ENCODE measurements around the gene TCP1.
"Not testable (repeated sequence)": the region's sequence is repeated elsewhere in the genome, so short reads cannot be mapped to it uniquely, and the experiment has no call there.

TCP1 gene

GRCh38 chr6:159789377-159790148 is at the start of gene TCP1:
Gene TCP1 (minus strand): TSS chr6:159789602. CDS start chr6:159789468, 134 bp downstream.
- peak; percentile 100 for DNase-seq (ENCODE audit: low spot score)

DNA sequence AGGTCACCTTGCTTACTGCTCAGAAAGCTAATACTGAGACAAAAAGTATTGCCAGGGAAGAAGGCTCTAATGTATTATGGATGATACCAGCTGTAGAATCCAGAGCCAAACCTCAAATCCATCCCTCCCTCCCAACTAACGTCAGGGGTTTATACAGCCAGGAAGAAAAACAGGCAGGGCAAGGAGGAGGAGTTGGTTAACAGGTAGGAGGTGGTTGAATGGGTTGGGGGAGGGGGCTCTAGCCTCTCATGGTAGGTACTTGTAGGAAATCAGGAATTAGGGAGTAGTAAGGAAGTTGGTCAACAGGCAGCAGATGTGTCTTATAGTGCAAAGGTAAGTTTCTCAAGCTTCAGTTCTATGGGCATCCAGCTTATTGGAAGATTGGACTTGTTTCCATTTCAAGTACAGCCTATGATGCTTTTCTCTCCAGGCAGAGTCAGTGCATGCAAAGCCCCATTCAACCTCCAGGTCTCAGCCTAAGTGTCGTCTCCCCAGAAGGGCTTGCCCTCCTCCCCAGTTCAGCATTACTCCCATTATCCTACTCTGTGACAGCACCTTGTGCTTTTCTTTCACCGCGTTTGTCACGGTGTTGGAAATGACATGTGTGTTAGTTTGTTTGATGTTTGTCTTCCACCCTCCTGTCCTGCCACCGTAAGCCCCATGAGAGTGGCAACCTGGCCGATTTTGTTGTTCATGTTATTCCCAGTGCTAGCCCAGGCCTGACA is 48.8 kb upstream of the TCP1 start:
- DNase-seq (ENCODE audit: low spot score): no peak

DNA sequence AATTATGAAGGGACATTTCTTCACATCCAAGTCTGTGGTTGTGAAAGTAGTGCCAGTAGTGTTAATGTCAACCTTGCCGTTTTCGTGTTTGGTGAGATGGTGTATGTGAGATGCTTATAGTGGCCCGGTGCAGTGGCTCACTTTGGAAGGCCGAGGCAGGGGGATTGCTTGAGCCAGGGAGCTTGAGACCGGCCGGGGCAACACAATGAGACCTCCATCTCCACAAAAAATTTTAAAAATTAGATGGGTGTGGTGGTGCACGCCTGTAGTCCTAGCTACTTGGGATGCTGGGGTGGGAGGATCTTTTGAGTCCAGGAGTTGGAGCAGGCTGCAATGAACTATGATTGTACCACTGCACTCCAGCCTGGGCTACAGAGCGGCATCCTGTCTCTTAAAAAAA is 48.1 kb upstream of the TCP1 start:
- DNase-seq (ENCODE audit: low spot score): no peak

DNA sequence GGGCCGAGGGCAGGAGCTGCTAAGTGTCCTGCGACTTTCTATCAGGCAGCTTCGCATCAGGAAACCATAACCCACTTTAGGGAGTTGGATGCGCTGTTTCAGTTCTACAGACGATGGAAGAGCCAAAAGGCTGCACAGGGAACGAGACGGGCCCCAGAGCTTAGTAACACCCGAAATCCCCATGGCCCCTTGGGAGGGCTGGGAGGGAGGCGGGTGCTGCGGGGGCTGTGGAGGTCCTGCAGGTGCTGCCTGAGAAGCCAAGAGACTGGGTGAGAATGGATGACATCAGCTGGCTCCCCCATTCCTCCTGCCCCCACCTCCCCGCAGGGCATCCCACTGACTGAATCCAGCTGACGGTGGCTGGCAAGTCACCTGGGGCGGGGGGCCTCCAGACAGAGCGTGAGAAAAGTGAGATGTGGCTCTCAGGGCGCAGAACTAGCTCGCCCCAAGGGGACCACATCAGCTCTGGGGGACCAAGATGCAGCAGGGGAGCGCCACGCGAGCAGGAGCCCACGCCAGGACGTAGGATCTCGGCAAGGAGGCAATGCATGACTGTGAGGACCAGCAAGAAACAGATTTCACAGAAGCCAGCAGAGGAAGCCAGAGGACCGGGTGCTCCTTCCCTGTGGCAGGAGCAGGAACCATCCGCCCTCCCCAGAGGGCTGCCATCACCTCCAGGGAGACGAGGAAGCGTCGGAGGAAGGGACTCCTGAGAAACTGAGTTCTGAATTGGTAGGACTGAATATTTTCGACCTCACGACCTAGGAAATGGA is 47.5 kb upstream of the TCP1 start:
- DNase-seq (ENCODE audit: low spot score): no peak

DNA sequence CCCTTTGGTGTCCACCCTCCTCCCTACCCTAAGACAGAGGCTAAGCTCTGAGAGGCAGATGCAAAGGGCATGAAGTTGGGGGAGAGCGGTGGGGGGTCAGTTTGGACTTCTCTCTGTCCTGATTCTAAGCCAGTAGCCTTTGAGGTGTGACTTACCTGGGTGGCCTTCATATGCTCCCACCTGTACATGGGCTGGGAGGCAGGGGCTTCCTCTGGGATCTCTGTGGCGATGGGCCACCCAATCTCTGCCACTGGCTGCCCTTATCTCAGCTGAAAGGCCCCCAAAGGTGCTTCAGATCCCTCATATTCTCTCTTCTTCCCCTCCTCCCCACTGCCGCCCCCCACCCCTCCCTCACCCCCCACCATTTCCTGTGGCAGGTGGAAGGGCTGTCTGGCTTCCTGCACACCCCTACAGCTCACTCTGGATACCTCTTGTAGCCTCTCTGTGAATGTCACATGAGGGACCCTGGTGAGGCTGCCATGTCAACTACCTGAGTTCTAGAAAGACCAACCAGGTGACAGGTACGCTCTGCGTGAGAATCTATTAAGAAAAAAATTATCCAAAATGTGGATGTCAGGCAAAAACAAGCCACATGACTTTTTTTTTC is 44.7 kb upstream of the TCP1 start:
- DNase-seq (ENCODE audit: low spot score): no peak

DNA sequence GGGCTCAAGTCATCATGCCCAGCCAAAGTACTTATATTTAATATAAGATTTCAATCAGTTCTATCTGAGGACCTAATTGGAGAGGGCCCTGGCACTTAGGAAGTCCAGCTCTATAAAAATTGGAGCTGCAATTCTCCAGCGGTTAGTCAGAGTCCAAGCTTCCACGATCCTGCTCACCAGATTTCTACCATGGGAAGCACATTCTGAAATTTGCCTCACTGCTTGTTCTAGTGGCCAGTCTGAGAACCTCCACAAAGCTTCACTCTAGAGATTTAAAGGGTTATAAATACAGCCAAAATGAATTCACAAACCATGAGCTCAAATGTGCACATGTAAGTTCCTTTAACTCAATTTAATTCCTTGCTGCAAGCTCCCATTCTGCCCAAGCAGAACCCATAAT is 44.2 kb upstream of the TCP1 start:
- DNase-seq (ENCODE audit: low spot score): no peak

GRCh38 chr6:159832946-159833345 is 43.5 kb upstream of the TCP1 start:
- no peak for DNase-seq (ENCODE audit: low spot score)

GRCh38 chr6:159831373-159831679 is 41.9 kb upstream of the TCP1 start:
- no peak for DNase-seq (ENCODE audit: low spot score)

GRCh38 chr6:159830501-159831372 is 41.3 kb upstream of the TCP1 start:
- DNase-seq (ENCODE audit: low spot score): no peak

DNA sequence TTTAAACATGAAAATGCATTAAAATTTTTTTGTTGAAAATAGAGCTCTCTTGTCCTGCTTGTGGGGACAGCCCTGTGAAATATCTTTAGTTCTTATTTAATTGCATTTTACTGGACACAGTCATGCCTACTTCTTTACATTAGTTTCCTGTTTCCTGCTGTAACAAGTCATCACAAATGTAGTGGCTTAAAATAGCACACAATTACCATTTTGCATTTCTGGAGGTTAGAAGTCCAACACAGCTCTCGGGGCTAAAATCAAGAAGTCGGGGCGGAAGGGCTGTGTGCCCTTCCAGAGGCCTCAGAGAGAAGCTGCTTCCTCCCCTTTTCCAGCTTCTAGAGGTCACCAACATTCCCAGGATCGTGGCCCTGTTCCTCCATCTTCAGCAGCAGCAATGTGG is 40.1 kb upstream of the TCP1 start:
- no peak for DNase-seq (ENCODE audit: low spot score)

DNA sequence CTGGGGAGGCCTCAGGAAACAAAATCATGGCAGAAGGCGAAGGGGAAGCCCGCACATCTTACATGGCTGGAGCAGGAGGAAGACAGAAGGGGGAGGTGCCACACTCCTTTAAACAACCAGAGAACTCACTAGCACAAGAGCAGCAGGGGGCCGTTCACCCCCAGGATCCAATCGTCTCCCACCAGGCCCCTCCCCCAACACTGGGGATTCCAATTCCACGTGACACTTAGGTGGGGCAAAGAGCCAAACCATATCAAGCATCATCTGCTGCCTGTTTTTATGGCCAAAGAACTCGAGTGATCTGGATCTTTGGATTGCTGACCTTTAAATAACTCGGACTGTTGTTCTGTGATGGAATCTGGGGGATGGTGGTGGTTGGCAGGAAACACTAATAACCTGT is 38.7 kb upstream of the TCP1 start:
- DNase-seq (ENCODE audit: low spot score): no peak

DNA sequence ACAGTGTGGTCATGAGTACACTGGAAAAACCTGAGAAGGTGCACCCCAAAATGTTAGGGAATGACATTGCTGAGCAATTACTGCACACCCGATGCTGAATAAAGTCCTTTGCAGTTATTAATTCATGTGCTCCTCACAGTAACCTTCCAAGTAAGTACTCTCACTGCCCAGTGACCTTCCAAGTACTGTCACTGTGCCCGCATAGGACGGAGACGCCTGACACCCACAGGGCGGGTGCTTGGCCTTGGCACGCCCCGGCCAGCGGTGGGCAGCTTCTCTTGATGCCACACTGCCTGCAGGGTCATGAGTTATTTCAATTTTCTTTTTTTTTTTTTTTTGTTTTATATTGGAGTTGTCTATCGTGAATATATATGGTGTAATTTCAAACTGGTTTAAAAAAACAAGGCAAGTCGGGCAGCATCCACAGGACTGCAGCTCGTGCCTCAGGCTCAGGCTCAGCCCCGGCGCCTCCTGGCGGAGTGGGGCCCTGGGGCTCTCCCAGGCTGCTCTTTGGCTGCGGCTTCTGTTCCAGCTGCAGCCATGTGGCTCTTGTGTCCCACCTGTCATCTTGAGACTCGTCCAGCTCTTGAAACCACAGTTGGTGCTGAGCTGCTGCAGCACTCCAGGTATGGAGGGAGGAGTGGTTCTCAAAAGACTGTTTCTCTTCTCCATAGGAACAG is 37.7 kb upstream of the TCP1 start:
- DNase-seq (ENCODE audit: low spot score): no peak

- DNase-seq (ENCODE audit: low spot score): no peak
Observed at GRCh38 chr6:159826004-159826403, 36.6 kb upstream of the TCP1 start.

DNA sequence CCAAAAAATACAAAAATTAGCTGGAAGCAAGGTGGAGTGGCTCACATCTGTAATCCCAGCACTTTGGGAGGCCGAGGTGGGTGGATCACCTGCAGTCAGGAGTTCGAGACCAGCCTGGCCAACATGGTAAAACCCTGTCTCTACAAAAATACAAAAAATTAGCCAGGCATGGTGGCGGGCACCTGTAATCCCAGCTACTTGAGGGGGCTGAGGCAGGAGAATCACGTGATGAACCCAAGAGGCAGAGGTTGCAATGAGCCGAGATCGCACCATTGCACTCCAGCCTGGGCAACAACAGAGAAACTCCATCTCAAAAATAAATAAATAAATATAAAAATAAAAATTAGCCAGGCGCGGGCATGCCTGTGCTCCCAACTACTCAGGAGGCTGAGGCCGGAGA is 35.3 kb upstream of the TCP1 start:
- DNase-seq (ENCODE audit: low spot score): not testable (repeated sequence)

DNA sequence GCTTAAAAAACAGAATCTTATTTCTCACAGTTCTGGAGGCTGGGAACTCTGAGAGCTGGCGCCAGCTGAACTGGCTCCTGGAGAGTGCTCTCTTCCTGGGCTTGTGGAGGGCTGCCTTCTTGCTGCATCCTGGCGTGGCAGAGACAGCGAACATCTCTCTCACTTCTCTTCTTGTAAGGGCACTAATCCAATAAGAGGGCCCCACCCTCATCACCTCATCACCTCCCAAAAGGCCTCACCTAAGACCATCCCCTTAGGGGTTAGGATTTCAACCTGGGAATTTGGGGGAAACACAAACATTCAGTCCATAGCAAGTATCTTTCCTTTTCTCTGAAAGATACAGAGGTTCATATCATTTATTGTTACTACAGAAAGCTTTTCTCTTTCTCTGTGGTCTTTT is 34.6 kb upstream of the TCP1 start:
- DNase-seq (ENCODE audit: low spot score): no peak

GRCh38 chr6:159821726-159822125 is 32.3 kb upstream of the TCP1 start:
- DNase-seq (ENCODE audit: low spot score): no peak

- DNase-seq (ENCODE audit: low spot score): no peak
Observed at GRCh38 chr6:159821122-159821521, 31.7 kb upstream of the TCP1 start.

DNA sequence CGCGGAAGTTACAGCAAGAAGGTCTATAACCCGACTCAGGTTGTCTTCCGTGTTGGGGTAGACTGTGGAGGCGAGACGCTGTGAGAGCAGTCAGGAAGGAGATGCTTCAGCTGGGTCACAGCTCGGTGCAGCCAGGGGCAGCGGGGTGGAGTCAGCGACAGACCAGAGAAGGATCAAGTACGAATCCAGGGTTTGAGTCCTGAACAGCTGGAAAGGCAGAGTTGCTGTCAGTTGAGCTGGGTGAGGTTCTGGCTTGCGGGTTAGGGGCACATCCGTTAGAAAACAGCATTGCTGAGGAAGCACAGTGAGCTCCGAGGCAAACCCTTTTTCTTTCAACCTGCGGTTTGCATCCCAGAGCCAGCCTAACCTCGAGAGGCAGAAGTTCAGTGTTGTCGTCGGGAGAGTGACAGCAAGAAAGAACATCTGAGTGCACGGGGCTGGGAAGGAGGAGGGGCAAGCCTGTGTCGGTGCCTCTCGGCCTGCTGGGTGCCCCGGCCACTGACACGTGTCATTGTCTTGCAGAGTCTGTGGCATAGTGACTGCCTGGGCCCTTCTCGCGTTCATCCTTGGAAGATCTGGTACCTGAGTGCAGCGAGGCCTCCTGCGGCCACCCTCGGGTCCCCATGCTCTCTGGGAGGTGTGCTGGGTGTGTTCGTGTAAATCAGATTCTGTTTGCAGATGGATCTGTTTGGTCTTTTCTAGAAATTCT is 30.7 kb upstream of the TCP1 start:
- no peak for DNase-seq (ENCODE audit: low spot score)

DNA sequence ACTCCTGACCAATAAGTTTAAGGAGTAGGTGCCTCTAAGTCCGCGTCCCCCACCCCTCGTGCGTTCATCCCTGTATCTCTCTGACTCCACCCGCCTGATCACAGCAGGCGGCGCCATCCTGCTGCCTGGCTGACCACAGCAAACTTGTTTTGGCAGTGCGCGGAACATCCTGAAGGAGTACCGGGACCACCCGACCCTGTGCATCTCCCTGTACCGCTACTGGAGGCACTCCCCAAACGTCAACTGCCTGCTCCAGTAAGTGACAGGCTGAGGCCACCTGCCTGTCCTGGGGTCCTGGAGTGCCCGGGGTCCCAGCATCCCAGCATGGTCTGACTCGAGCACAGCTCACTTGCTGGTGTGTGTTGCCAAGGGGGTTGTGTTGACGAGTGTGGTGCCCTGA is 29.7 kb upstream of the TCP1 start:
- no peak for DNase-seq (ENCODE audit: low spot score)

DNA sequence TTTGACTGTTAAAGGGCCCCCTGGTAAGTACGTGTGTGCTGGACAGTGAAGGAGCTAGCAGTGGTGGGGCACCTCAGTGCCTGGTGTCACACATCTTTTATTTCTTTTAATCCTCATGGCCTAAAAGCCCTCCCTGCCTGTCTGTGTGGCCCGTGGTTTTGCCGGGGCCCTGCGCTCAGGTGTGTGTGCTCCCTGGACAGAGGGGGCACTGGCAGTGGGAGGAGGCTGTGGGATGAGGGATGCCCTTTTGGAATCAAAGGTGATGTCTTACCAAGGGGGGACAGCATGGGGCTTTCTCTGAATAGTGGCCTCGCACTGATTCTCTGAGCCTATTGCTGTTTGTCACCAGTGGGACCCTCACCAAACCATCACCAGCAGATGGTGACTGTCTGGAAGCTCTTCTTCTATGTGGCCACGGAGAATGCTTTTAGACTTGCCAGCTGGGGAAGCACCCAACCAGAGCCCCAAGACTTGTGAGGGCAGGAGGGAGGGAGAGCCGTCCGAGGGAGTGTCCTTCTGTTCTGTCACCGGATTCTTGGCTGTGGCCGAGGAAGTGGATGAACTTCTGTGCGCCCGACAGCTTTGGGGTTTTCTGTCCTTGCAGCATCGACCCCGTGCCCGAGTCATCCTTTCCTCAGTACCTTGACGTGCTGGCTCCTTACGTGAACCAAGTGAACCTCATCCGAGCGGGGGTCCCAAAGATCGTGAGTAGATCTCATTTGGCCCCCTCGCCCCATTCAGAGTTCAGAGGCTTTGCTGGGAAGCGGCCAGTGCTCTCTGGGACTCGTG is 28.7 kb upstream of the TCP1 start:
- DNase-seq (ENCODE audit: low spot score): no peak
